ENCODE results near the gene LPP. TPM values are rescaled to one million over a fixed set of nuclear protein-coding genes. Genes with fewer than 3 reads are reported as not detected.

Gene LPP
- total RNA-seq, 1 experiment from 2014 or later = 22.1 TPM

GRCh38 chr3:188641076-188641475, 487.1 kb downstream of the LPP start:
- DNase-seq (ENCODE audit: extremely low read depth, low read depth) = no peak

GRCh38 chr3:188643736-188644135, 489.8 kb downstream of the LPP start:
- DNase-seq (ENCODE audit: extremely low read depth, low read depth) = no peak

- DNase-seq (ENCODE audit: extremely low read depth, low read depth) = no peak
These were observed 492.6 kb downstream of the LPP start for GRCh38 chr3:188646592-188646991.

- DNase-seq (ENCODE audit: extremely low read depth, low read depth) = no peak
These were observed 493.3 kb downstream of the LPP start for GRCh38 chr3:188647237-188647636.

GRCh38 chr3:188649521-188649920, 495.6 kb downstream of the LPP start:
- DNase-seq (ENCODE audit: extremely low read depth, low read depth) = no peak

- DNase-seq (ENCODE audit: extremely low read depth, low read depth) = no peak
These were observed 502.4 kb downstream of the LPP start for GRCh38 chr3:188656196-188656982.

- DNase-seq (ENCODE audit: extremely low read depth, low read depth) = no peak
These were observed 504.6 kb downstream of the LPP start for GRCh38 chr3:188658606-188659005.

GRCh38 chr3:188659449-188660090, 505.6 kb downstream of the LPP start:
- no peak for DNase-seq (ENCODE audit: extremely low read depth, low read depth)

- DNase-seq (ENCODE audit: extremely low read depth, low read depth) = no peak
These were observed 506.5 kb downstream of the LPP start for GRCh38 chr3:188660415-188660814.

GRCh38 chr3:188661806-188662205, 507.8 kb downstream of the LPP start:
- DNase-seq (ENCODE audit: extremely low read depth, low read depth) = no peak

- no peak for DNase-seq (ENCODE audit: extremely low read depth, low read depth)
These were observed 508.3 kb downstream of the LPP start for GRCh38 chr3:188662214-188662613.

- no peak for DNase-seq (ENCODE audit: extremely low read depth, low read depth)
These were observed 508.8 kb downstream of the LPP start for GRCh38 chr3:188662795-188663194.

- no peak for DNase-seq (ENCODE audit: extremely low read depth, low read depth)
These were observed 509.9 kb downstream of the LPP start for GRCh38 chr3:188663839-188664238.

GRCh38 chr3:188664795-188665194, 510.8 kb downstream of the LPP start:
- DNase-seq (ENCODE audit: extremely low read depth, low read depth) = peak; percentile 26

- DNase-seq (ENCODE audit: extremely low read depth, low read depth) = no peak
These were observed 514.0 kb downstream of the LPP start for GRCh38 chr3:188667926-188668325.

GRCh38 chr3:188670446-188670845, 516.5 kb downstream of the LPP start:
- DNase-seq (ENCODE audit: extremely low read depth, low read depth) = no peak

GRCh38 chr3:188671971-188672370, 518.0 kb downstream of the LPP start:
- no peak for DNase-seq (ENCODE audit: extremely low read depth, low read depth)

GRCh38 chr3:188672840-188673239, 518.9 kb downstream of the LPP start:
- no peak for DNase-seq (ENCODE audit: extremely low read depth, low read depth)

- no peak for DNase-seq (ENCODE audit: extremely low read depth, low read depth)
These were observed 519.8 kb downstream of the LPP start for GRCh38 chr3:188673646-188674186.

GRCh38 chr3:188674595-188674994, 520.6 kb downstream of the LPP start:
- no peak for DNase-seq (ENCODE audit: extremely low read depth, low read depth)

- DNase-seq (ENCODE audit: extremely low read depth, low read depth) = no peak
These were observed 523.4 kb downstream of the LPP start for GRCh38 chr3:188677344-188677743.

- DNase-seq (ENCODE audit: extremely low read depth, low read depth) = no peak
These were observed 526.2 kb downstream of the LPP start for GRCh38 chr3:188680189-188680588.
